Caco-2 (cell line): ENCODE measurements around the gene LPCAT1. TPM values are rescaled to one million over a fixed set of nuclear protein-coding genes. Genes with fewer than 3 reads are reported as not detected.

ENCODE experiments used
- BruUV-seq: library from RNA; stranded (reverse); fragments of 400-500 nt; replicated peaks from 2 replicates; lab custom pipeline; 2021; lab: Mats Ljungman, UMichigan
- CTCF ChIA-PET: fragments of 300-600 bp; sonication (Branson Sonifier 250); formaldehyde crosslinking; loops from one replicate; lab custom pipeline; 2022; ENCODE audit warnings: antibody characterized with exemption; lab: Charles Lee
- POLR2A ChIA-PET: fragments of 300-600 bp; sonication (Branson Sonifier 250); formaldehyde crosslinking; loops from one replicate; lab custom pipeline; 2022; ENCODE audit warnings: antibody characterized with exemption; lab: Charles Lee
- DNase-seq, 2 experiments: peaks; one replicate each; pipeline versions ENCODE4 v3.0.0 to v3.0.0-alpha.2; 2020 to 2022
- H3K27me3 ChIP-seq: replicated peaks from 2 replicates; pipeline ENCODE4 v1.6.0; 2011; ENCODE audit warnings: low read length; ENCODE audit not compliant: control insufficient read depth, insufficient read depth
- H3K36me3 ChIP-seq: 2 replicates; pipeline ENCODE4 v1.5.1; 2011; ENCODE audit warnings: low read length; ENCODE audit not compliant: control insufficient read depth, insufficient read depth
- H3K4me1 ChIP-seq: fragments of 250-450 bp; sonication (Bioruptor Pico); 2 replicates; pipeline ENCODE4 v1.5.1; 2020; ENCODE audit warnings: mild to moderate bottlenecking
- H3K4me3 ChIP-seq: 2 replicates; pipeline ENCODE4 v1.5.1; 2011; ENCODE audit warnings: low read depth, mild to moderate bottlenecking, control low read depth, low read length
- H3K9me3 ChIP-seq: fragments of 250-450 bp; sonication (Bioruptor Pico); 2 replicates; pipeline ENCODE4 v1.5.1; 2020; ENCODE audit warnings: mild to moderate bottlenecking, moderate library complexity
- H3K27ac Mint-ChIP-seq: one replicate; pipeline ENCODE4 v1.8.0; 2022; ENCODE audit warnings: mixed read lengths; ENCODE audit not compliant: unreplicated experiment
- H3K27me3 Mint-ChIP-seq: one replicate; pipeline ENCODE4 v1.8.0; 2022; ENCODE audit warnings: mixed read lengths; ENCODE audit not compliant: insufficient read depth, unreplicated experiment
- H3K36me3 Mint-ChIP-seq: one replicate; pipeline ENCODE4 v1.8.0; 2022; ENCODE audit warnings: mild to moderate bottlenecking, mixed read lengths; ENCODE audit not compliant: insufficient read depth, unreplicated experiment
- H3K4me1 Mint-ChIP-seq: one replicate; pipeline ENCODE4 v1.8.0; 2022; ENCODE audit warnings: low read depth, mixed read lengths; ENCODE audit not compliant: unreplicated experiment
- H3K4me3 Mint-ChIP-seq: one replicate; pipeline ENCODE4 v1.8.0; 2022; ENCODE audit warnings: mild to moderate bottlenecking, moderate library complexity, mixed read lengths; ENCODE audit not compliant: unreplicated experiment
- H3K9me3 Mint-ChIP-seq: one replicate; pipeline ENCODE4 v1.8.0; 2022; ENCODE audit warnings: mixed read lengths; ENCODE audit not compliant: unreplicated experiment
- CTCF ChIP-seq, 2 experiments: fragments of 200-600 bp in 1 of 2; IDR thresholded peaks; 1 replicate in 1 of 2; 2 replicates in 1 of 2; pipeline versions ENCODE4 v1.5.1 to v1.8.0; 2011 to 2022; ENCODE audit warnings: antibody characterized with exemption in 1 of 2, control low read depth in 1 of 2, inconsistent platforms in 1 of 2, low read depth in 1 of 2, low read length in 1 of 2, mild to moderate bottlenecking in 1 of 2, moderate library complexity in 1 of 2; ENCODE audit not compliant: insufficient read depth in 1 of 2, severe bottlenecking in 1 of 2, unreplicated experiment in 1 of 2
- intact Hi-C: fragments of 100-400 bp; cut with micrococcal nuclease; formaldehyde crosslinking; loops from one replicate; pipeline ENCODE4 v1.10.0; 2022; ENCODE audit not compliant: unreplicated experiment
- total RNA-seq: library from RNA; stranded (reverse); gene quantifications from 2 replicates; pipeline ENCODE4 v1.2.3, GENCODE V29; 2022

LPCAT1 gene
- total RNA-seq, 1 experiment from 2014 or later: 52.8 TPM

DNA sequence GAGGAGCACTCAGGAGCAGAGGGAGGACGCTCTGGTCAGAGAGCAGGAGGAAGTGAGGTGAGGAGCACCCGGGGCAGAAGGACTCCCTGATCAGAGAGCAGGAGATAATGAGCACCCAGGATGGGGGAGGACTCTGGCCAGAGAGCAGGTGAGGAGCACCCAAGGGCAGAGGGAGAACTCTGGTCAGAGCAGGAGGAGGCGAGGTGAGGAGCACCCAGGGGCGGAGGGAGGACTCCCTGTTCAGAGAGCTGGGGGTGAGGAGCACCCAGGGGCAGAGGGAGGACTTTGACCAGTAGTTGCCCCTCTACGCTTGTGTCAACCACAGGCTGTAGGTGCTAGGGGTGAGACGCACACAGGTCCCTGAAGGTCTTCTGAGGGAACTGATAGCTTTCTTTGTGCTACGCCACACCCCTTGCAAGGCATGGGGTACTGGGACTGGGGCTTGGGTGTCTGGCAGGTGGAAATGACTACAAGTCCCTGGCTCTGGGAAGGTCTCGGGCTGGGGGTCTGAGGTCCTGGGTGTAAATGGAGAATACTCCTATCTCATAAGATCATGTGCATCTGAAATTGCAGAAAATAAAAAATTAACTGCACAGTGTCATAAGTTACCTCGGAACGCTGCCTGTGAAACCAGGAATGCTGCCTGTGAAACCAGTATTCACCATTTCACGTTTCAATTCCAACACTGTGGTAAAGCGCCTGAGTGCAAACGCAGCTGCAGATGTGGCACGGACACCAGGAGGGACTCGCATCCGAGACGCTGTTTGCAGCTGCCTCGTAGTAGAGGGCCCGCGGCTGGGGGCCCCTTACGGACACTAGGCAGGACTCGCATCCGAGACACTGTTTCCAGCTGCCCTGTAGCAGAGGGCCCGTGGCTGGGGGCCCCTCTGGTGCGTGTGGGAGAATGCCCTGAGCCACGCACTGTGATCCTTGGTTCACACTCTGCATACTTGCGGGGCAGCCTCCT, 51.5 kb downstream of the LPCAT1 start:
- Mint-ChIP-seq H3K27ac (no peak overlapping the region), H3K9me3 (no peaks in the 10 kb centered on the region), H3K27me3 (no peaks in the 10 kb centered on the region), H3K4me1 (no peaks in the 10 kb centered on the region), H3K36me3 (peaks cover 46% of the 10 kb centered on the region), H3K4me3 (no peak overlapping the region)
- H3K4me1 ChIP-seq: no peaks in the 10 kb centered on the region
- H3K4me3 ChIP-seq: no peak overlapping the region
- no peaks in the 10 kb centered on the region; the same call in 1 of the 2 replicates for H3K9me3 ChIP-seq
- no peaks in the 10 kb centered on the region for H3K27me3 ChIP-seq
- no peak for DNase-seq
- POLR2A ChIA-PET: no interaction called here
- CTCF ChIA-PET: no interaction called here
- peaks cover 2% of the 10 kb centered on the region; the same call in 1 of the 2 replicates for H3K36me3 ChIP-seq
- BruUV-seq: no TSS peak
- intact Hi-C loops: no loop called here
- TF ChIP-seq CTCF (IDR thresholded peaks at IDR 0.05; ENCODE audit: insufficient read depth in 1 of 2, low read depth in 1 of 2, low read length in 1 of 2, severe bottlenecking in 1 of 2, unreplicated experiment in 1 of 2): no peak

- ChIA-PET POLR2A (no interaction called here), CTCF (no interaction called here)
- Mint-ChIP-seq H3K27ac (no peak overlapping the region), H3K36me3 (peaks cover 48% of the 10 kb centered on the region), H3K27me3 (no peaks in the 10 kb centered on the region), H3K4me1 (no peaks in the 10 kb centered on the region), H3K4me3 (no peak overlapping the region), H3K9me3 (no peaks in the 10 kb centered on the region)
- BruUV-seq: no TSS peak
- Histone ChIP-seq H3K36me3 (peaks cover 3% of the 10 kb centered on the region), H3K9me3 (no peaks in the 10 kb centered on the region; the same call in 1 of the 2 replicates), H3K4me1 (no peaks in the 10 kb centered on the region), H3K27me3 (no peaks in the 10 kb centered on the region), H3K4me3 (no peak overlapping the region)
- DNase-seq: no peak
- intact Hi-C loops: no loop called here
- no peak for TF ChIP-seq CTCF (IDR thresholded peaks at IDR 0.05; ENCODE audit: insufficient read depth in 1 of 2, low read depth in 1 of 2, low read length in 1 of 2, severe bottlenecking in 1 of 2, unreplicated experiment in 1 of 2)
These were observed 52.4 kb downstream of the LPCAT1 start for GRCh38 chr5:1471240-1471853.

- H3K27ac Mint-ChIP-seq: no peak overlapping the region
- POLR2A ChIA-PET: no interaction called here
- no peak overlapping the region for H3K4me3 Mint-ChIP-seq
- H3K27me3 Mint-ChIP-seq: no peaks in the 10 kb centered on the region
- no peaks in the 10 kb centered on the region; the same call in 1 of the 2 replicates for H3K9me3 ChIP-seq
- peaks cover 47% of the 10 kb centered on the region for H3K36me3 Mint-ChIP-seq
- CTCF ChIA-PET: no interaction called here
- H3K4me1 Mint-ChIP-seq: no peaks in the 10 kb centered on the region
- BruUV-seq: no TSS peak
- H3K27me3 ChIP-seq: no peaks in the 10 kb centered on the region
- H3K4me1 ChIP-seq: no peaks in the 10 kb centered on the region
- no peak overlapping the region for H3K4me3 ChIP-seq
- peaks cover 3% of the 10 kb centered on the region for H3K36me3 ChIP-seq
- intact Hi-C loops: no loop called here
- H3K9me3 Mint-ChIP-seq: no peaks in the 10 kb centered on the region
- no peak for TF ChIP-seq CTCF (IDR thresholded peaks at IDR 0.05; ENCODE audit: insufficient read depth in 1 of 2, low read depth in 1 of 2, low read length in 1 of 2, severe bottlenecking in 1 of 2, unreplicated experiment in 1 of 2)
- DNase-seq: no peak
These were observed 53.0 kb downstream of the LPCAT1 start for GRCh38 chr5:1470762-1471211.
